PC-9 (cell line): ENCODE measurements around the gene DZIP3.

Source experiments
- CTCF ChIP-seq: fragments of 200-600 bp; sonication (generic); conservative IDR thresholded peaks from 2 replicates; pipeline ENCODE4 v1.6.1; 2017; ENCODE audit warnings: mixed run types, antibody characterized with exemption, mild to moderate bottlenecking, moderate library complexity
- EZH2 ChIP-seq: fragments of 200-600 bp; sonication (generic); IDR thresholded peaks from 2 replicates; pipeline ENCODE4 v1.8.0; 2017; ENCODE audit warnings: antibody characterized with exemption, low read depth

- TF ChIP-seq EZH2 (no peak), CTCF (no peak)
Observed at GRCh38 chr3:108718454-108718853, 128.9 kb downstream of the DZIP3 start.
